Activated CD4-positive, alpha-beta T cell treated with anti-CD3 and anti-CD28 coated beads, Interleukin-2, amount 50 U/mL, for 24 hours (primary cell): ENCODE results near the gene NPIPA5.
"Not testable (repeated sequence)": the region's sequence is repeated elsewhere in the genome, so short reads cannot be mapped to it uniquely, and the experiment has no call there.

Source experiments
- DNase-seq, 2 donors: peaks; one replicate each; pipeline ENCODE4 v3.0.0-alpha.2; 2020; ENCODE audit warnings: low read depth in 1 of 2, low spot score in 1 of 2

NPIPA5 gene

GRCh38 chr16:15393025-15393424 lies 14.9 kb upstream of the NPIPA5 start:
- DNase-seq = not testable (repeated sequence)

GRCh38 chr16:15389916-15390315 lies 11.8 kb upstream of the NPIPA5 start:
- DNase-seq = not testable (repeated sequence)

GRCh38 chr16:15388060-15388459 lies 10.0 kb upstream of the NPIPA5 start:
- not testable (repeated sequence) for DNase-seq

GRCh38 chr16:15382810-15383209 lies 4.7 kb upstream of the NPIPA5 start:
- not testable (repeated sequence) for DNase-seq

- not testable (repeated sequence) for DNase-seq
Measured at GRCh38 chr16:15357495-15357894, 20.6 kb downstream of the NPIPA5 start.

GRCh38 chr16:15354846-15355245 lies 23.2 kb downstream of the NPIPA5 start:
- DNase-seq = not testable (repeated sequence)

- DNase-seq = not testable (repeated sequence)
Measured at GRCh38 chr16:15352852-15353251, 25.2 kb downstream of the NPIPA5 start.

GRCh38 chr16:15351745-15352144 lies 26.3 kb downstream of the NPIPA5 start:
- DNase-seq = not testable (repeated sequence)

- not testable (repeated sequence) for DNase-seq
Measured at GRCh38 chr16:15351251-15351650, 26.8 kb downstream of the NPIPA5 start.

GRCh38 chr16:15348721-15349120 lies 29.4 kb downstream of the NPIPA5 start:
- DNase-seq = not testable (repeated sequence)

GRCh38 chr16:15342337-15342736 lies 35.8 kb downstream of the NPIPA5 start:
- not testable (repeated sequence) for DNase-seq

- not testable (repeated sequence) for DNase-seq
Measured at GRCh38 chr16:15338986-15339385, 39.1 kb downstream of the NPIPA5 start.

- not testable (repeated sequence) for DNase-seq
Measured at GRCh38 chr16:15337974-15338605, 40.0 kb downstream of the NPIPA5 start.

- not testable (repeated sequence) for DNase-seq
Measured at GRCh38 chr16:15335609-15336008, 42.5 kb downstream of the NPIPA5 start.

- not testable (repeated sequence) for DNase-seq
Measured at GRCh38 chr16:15333969-15334368, 44.1 kb downstream of the NPIPA5 start.

GRCh38 chr16:15330978-15331377 lies 47.1 kb downstream of the NPIPA5 start:
- not testable (repeated sequence) for DNase-seq

- DNase-seq = not testable (repeated sequence)
Measured at GRCh38 chr16:15324954-15325353, 53.1 kb downstream of the NPIPA5 start.

- DNase-seq = not testable (repeated sequence)
Measured at GRCh38 chr16:15323373-15323772, 54.7 kb downstream of the NPIPA5 start.

GRCh38 chr16:15321221-15321620 lies 56.9 kb downstream of the NPIPA5 start:
- not testable (repeated sequence) for DNase-seq

GRCh38 chr16:15314562-15314961 lies 63.5 kb downstream of the NPIPA5 start:
- not testable (repeated sequence) for DNase-seq
